PC-9 (cell line): ENCODE data around the gene SNX32. TPM values are rescaled to one million over a fixed set of nuclear protein-coding genes. Genes with fewer than 3 reads are reported as not detected.

Experiments
- BruUV-seq: library from RNA; stranded (reverse); fragments of 400-500 nt; replicated peaks from 2 replicates; lab custom pipeline; 2021; lab: Mats Ljungman, UMichigan
- CTCF ChIA-PET: fragments of 300-600 bp; sonication (Branson Sonifier 250); formaldehyde crosslinking; loops from one replicate; lab custom pipeline; 2022; ENCODE audit warnings: antibody characterized with exemption; lab: Charles Lee
- POLR2A ChIA-PET: fragments of 300-600 bp; sonication (Branson Sonifier 250); formaldehyde crosslinking; loops from one replicate; lab custom pipeline; 2022; ENCODE audit warnings: antibody characterized with exemption; ENCODE audit not compliant: unreplicated experiment; lab: Charles Lee
- DNase-seq, 2 experiments: peaks; one replicate each; pipeline versions ENCODE4 v3.0.0 to v3.0.0-alpha.2; 2015 to 2022; ENCODE audit warnings: mixed read lengths in 1 of 2
- H2AFZ ChIP-seq: fragments of 200-600 bp; sonication (generic); 2 replicates; pipeline ENCODE4 v1.8.1; 2017; ENCODE audit warnings: antibody characterized with exemption
- H3F3A ChIP-seq: fragments of 200-600 bp; sonication (generic); 2 replicates; pipeline ENCODE4 v1.8.1; 2017; ENCODE audit warnings: antibody characterized with exemption, mild to moderate bottlenecking, low read depth; ENCODE audit not compliant: insufficient read depth
- H3K27ac ChIP-seq: fragments of 200-600 bp; sonication (generic); 2 replicates; pipeline ENCODE4 v1.6.1; 2016; ENCODE audit warnings: mixed run types
- H3K27me3 ChIP-seq: fragments of 200-600 bp; sonication (generic); 2 replicates; pipeline ENCODE4 v1.6.1; 2016; ENCODE audit warnings: low read depth, mixed run types; ENCODE audit not compliant: insufficient read depth
- H3K36me3 ChIP-seq: fragments of 200-600 bp; sonication (generic); 2 replicates; pipeline ENCODE4 v1.6.1; 2016; ENCODE audit warnings: low read depth, mixed run types
- H3K4me1 ChIP-seq: fragments of 200-600 bp; sonication (generic); replicated peaks from 2 replicates; pipeline ENCODE4 v1.6.1; 2016; ENCODE audit warnings: mixed run types; ENCODE audit not compliant: insufficient read depth
- H3K4me2 ChIP-seq: fragments of 200-600 bp; sonication (generic); 2 replicates; pipeline ENCODE4 v1.6.1; 2017; ENCODE audit warnings: mixed run types
- H3K4me3 ChIP-seq: fragments of 200-600 bp; sonication (generic); 2 replicates; pipeline ENCODE4 v1.6.1; 2016; ENCODE audit warnings: mixed run types
- H3K79me2 ChIP-seq: fragments of 200-600 bp; sonication (generic); 2 replicates; pipeline ENCODE4 v1.6.1; 2017; ENCODE audit warnings: low read depth, mixed run types
- H3K9me2 ChIP-seq: fragments of 200-600 bp; sonication (generic); 2 replicates; pipeline ENCODE4 v1.8.1; 2017; ENCODE audit warnings: mild to moderate bottlenecking; ENCODE audit not compliant: insufficient read depth
- H3K9me3 ChIP-seq: fragments of 200-600 bp; sonication (generic); 2 replicates; pipeline ENCODE4 v1.8.1; 2016; ENCODE audit warnings: low read depth; ENCODE audit not compliant: insufficient read depth
- H4K20me1 ChIP-seq: fragments of 200-600 bp; sonication (generic); 2 replicates; pipeline ENCODE4 v1.8.1; 2017; ENCODE audit not compliant: insufficient read depth
- CTCF ChIP-seq: fragments of 200-600 bp; sonication (generic); conservative IDR thresholded peaks from 2 replicates; pipeline ENCODE4 v1.6.1; 2017; ENCODE audit warnings: mixed run types, antibody characterized with exemption, mild to moderate bottlenecking, moderate library complexity
- EZH2 ChIP-seq: fragments of 200-600 bp; sonication (generic); IDR thresholded peaks from 2 replicates; pipeline ENCODE4 v1.8.0; 2017; ENCODE audit warnings: antibody characterized with exemption, low read depth
- intact Hi-C: fragments of 100-400 bp; cut with micrococcal nuclease; formaldehyde crosslinking; loops from one replicate; pipeline ENCODE4 v1.10.0; 2022; ENCODE audit not compliant: unreplicated experiment
- total RNA-seq: library from RNA; stranded (reverse); gene quantifications from 2 replicates; pipeline ENCODE4 v1.2.3, GENCODE V29; 2021

Gene SNX32
- total RNA-seq, 1 experiment from 2014 or later: not detected

GRCh38 chr11:65900125-65900898, 66.5 kb downstream of the SNX32 start, which contains the start of gene FOSL1:
FOSL1 (minus strand) TSS chr11:65900388; CDS start chr11:65900339, 49 bp downstream.
- BruUV-seq: no TSS peak
- H2AFZ ChIP-seq: peak within 1 kb of the TSS; percentile 29; the same call in 1 of the 2 replicates
- no peaks in the 10 kb centered on the region for H3K9me3 ChIP-seq
- DNase-seq: peak; percentile 97 to 100
- intact Hi-C loops: no loop called here
- peaks cover 71% of the 10 kb centered on the region for H3K4me1 ChIP-seq
- peaks cover 27% of the 10 kb centered on the region for H3K36me3 ChIP-seq
- peak within 1 kb of the TSS; percentile 95 for H3K27ac ChIP-seq
- no peaks in the 10 kb centered on the region for H3K27me3 ChIP-seq
- H3K79me2 ChIP-seq: peaks cover 56% of the 10 kb centered on the region
- no peak for TF ChIP-seq CTCF
- TF ChIP-seq EZH2: no peak
- CTCF ChIA-PET: interaction anchor here (0.5 to 0.6 kb wide), 2 partner anchors 71 to 138 kb away, joined by 3 to 6 read pairs; no protein-coding TSS in a partner anchor
- no peaks in the 10 kb centered on the region for H3K9me2 ChIP-seq
- peaks cover 73% of the 10 kb centered on the region for H3F3A ChIP-seq
- H4K20me1 ChIP-seq: peaks cover 35% of the 10 kb centered on the region
- peak within 1 kb of the TSS; percentile 96 for H3K4me3 ChIP-seq
- POLR2A ChIA-PET: interaction anchor here (0.5 to 1.6 kb wide), 15 partner anchors 9 to 1561 kb away, joined by 3 to 19 read pairs (median 5); partner anchors contain the start of genes BANF1, CCDC85B and FIBP
- H3K4me2 ChIP-seq: peak within 1 kb of the TSS; percentile 91

GRCh38 chr11:65900899-65901180, 67.1 kb downstream of the SNX32 start:
- no peak overlapping the region for H2AFZ ChIP-seq
- H3K27me3 ChIP-seq: no peaks in the 10 kb centered on the region
- no peaks in the 10 kb centered on the region for H3K9me3 ChIP-seq
- H3K79me2 ChIP-seq: peaks cover 50% of the 10 kb centered on the region
- peaks cover 25% of the 10 kb centered on the region for H3K36me3 ChIP-seq
- H3K27ac ChIP-seq: peak overlapping the region; percentile 76
- H3F3A ChIP-seq: peaks cover 67% of the 10 kb centered on the region
- no peaks in the 10 kb centered on the region for H3K9me2 ChIP-seq
- peaks cover 70% of the 10 kb centered on the region for H3K4me1 ChIP-seq
- intact Hi-C loops: no loop called here
- TSS peak; percentile 62 for BruUV-seq
- DNase-seq: no peak
- TF ChIP-seq CTCF (no peak), EZH2 (no peak)
- ChIA-PET POLR2A (interaction anchor here (0.5 to 1.6 kb wide), 14 partner anchors 8 to 1560 kb away, joined by 3 to 19 read pairs (median 5); partner anchors contain the start of genes BANF1, CCDC85B and FIBP), CTCF (interaction anchor here (0.5 to 0.6 kb wide), 3 partner anchors 70 to 138 kb away, joined by 3 to 14 read pairs (median 6); no protein-coding TSS in a partner anchor)
- H3K4me3 ChIP-seq: peak overlapping the region; percentile 45; the same call in 1 of the 2 replicates
- peaks cover 30% of the 10 kb centered on the region for H4K20me1 ChIP-seq
- peak overlapping the region; percentile 74 for H3K4me2 ChIP-seq

GRCh38 chr11:65903068-65903481, 69.3 kb downstream of the SNX32 start:
- no TSS peak for BruUV-seq
- no peak overlapping the region; the same call in 1 of the 2 replicates for H3K4me3 ChIP-seq

More at GRCh38 chr11:65903068-65903481, 69.3 kb downstream of the SNX32 start:
- Histone ChIP-seq H3K79me2 (peaks cover 28% of the 10 kb centered on the region), H4K20me1 (peaks cover 10% of the 10 kb centered on the region), H3K4me2 (peak overlapping the region; percentile 74), H3K9me2 (no peaks in the 10 kb centered on the region), H3K27me3 (no peaks in the 10 kb centered on the region), H2AFZ (0 out of 2 replicates have a peak overlapping the region, but pooled peaks have one; percentile 5), H3K9me3 (no peaks in the 10 kb centered on the region), H3F3A (peaks cover 58% of the 10 kb centered on the region), H3K4me1 (peaks cover 66% of the 10 kb centered on the region), H3K36me3 (peaks cover 10% of the 10 kb centered on the region; the same call in 1 of the 2 replicates), H3K27ac (peak overlapping the region; percentile 76)
- ChIA-PET POLR2A (interaction anchor here (0.5 to 1.0 kb wide), 5 partner anchors 9 to 477 kb away, joined by 3 to 7 read pairs (median 4); partner anchors contain the start of gene MALAT1), CTCF (interaction anchor here (0.6 to 1.4 kb wide), 3 partner anchors 9 to 71 kb away, joined by 3 to 11 read pairs (median 3); no protein-coding TSS in a partner anchor)
- intact Hi-C loops: loop anchor here (1.0 kb wide), 1 partner anchor 12 kb away; no protein-coding TSS in a partner anchor
- no peak for TF ChIP-seq CTCF
- no peak for TF ChIP-seq EZH2
- peak; percentile 91 to 95 for DNase-seq
